Measurements from ENCODE around the gene LGR6.
A peak's percentile ranks its signal among the peaks of the same experiment; 100 is the strongest.

LGR6 gene

GRCh38 chr1:202305168-202305567, 111.6 kb downstream of the LGR6 start:
- DNase-seq, result no peak

DNA sequence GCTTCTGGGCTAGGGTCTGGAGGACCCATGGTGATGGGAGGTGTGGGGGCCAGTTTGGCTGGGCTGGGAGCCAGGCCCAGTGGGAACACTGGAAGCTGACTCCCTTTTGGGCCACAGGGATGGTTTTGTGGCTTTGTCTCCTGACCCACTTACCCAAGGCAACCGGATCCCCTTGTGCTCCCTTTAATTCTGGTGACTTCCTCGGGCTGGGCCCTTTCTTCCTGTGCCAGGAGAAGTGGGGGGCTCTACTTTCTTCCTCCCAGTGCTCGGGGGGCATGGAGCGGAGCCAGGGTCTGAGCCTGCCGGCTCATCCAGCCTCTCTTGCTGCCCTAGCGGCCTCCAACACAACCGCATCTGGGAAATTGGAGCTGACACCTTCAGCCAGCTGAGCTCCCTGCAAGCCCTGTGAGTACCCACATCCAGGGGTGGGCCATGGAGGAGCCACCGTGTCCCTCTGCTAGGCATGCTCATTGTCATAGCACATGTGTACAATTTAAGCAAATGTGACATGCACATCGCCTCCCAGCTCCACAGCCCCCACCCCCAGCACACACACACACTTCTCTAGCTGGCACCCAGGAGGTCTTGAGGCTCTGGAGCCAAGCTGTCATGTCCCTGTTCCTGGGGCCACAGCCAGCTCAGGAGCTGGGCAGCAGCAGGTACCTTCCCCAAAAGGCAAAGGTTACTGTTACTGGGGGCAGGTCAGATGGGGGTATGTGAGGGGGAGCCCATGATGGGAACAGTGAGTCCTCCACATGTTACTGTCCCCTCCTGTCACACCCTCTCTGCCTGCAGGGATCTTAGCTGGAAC, 113.1 kb downstream of the LGR6 start:
- DNase-seq, result no peak

DNA sequence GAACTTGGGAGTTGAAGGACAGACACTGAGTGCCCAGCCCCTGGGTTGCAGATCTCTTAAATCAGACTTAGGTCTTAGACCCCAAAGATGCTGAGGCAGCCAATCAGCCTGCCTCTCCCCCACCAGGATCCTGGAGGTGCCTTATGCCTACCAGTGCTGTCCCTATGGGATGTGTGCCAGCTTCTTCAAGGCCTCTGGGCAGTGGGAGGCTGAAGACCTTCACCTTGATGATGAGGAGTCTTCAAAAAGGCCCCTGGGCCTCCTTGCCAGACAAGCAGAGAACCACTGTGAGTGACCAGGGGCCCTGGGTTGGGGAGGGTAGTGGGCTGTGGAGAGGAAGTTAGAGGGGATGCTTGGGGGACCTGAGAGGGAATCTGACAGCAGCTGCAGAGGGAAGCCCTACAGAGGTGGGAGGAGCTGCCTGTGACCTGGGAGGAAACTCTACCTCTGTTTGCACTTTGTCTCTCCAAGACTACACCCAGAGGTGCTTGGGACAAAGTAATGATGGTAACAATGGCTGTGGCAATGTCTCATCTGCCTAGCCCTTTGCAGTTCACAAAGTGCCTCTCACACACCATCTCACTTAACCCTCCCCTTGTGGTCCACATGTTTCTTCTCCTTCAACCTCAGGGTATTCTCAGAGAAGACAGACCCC, 116.6 kb downstream of the LGR6 start:
- DNase-seq, result no peak

- no peak for DNase-seq
These were observed 117.1 kb downstream of the LGR6 start for GRCh38 chr1:202310746-202311145.

DNA sequence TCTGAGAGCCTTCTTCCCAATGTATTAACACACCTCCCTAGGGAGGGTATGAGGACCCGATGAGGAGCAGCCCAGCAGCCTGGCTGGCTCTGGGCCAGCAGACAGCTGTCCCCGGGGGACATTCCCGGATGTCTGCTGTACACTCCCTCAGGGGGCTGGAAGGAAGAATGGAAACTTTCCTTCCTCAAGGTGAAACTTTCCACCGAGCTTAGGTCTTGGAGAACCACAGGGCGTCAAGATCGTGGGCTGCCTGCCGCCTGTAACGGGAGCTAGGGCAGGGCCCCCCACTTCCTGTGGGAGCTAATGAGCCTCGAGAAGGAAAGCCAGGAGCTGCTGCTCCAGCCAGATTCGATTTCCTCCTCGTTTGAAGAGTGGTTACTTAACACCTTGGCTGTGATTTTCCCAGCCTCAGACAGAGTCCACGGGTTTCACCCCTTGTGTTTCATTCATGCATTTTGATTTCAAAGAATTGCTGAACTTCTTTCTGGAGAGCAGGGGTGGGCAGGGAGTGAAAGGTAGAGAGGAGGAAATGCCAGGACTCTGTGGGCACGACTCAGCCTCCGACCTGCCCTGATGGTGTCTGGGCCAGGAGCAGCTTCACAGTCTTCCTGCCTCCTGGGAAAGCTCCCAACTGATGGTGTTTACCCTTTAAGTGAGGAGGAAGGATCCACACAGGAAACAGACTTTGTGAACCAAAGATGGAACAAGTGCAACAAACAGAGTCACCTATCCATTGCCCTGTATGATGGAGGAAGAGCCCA, 118.5 kb downstream of the LGR6 start:
- no peak for DNase-seq

- peak; percentile 71 for DNase-seq
These were observed 122.1 kb downstream of the LGR6 start for GRCh38 chr1:202315576-202316168.

DNA sequence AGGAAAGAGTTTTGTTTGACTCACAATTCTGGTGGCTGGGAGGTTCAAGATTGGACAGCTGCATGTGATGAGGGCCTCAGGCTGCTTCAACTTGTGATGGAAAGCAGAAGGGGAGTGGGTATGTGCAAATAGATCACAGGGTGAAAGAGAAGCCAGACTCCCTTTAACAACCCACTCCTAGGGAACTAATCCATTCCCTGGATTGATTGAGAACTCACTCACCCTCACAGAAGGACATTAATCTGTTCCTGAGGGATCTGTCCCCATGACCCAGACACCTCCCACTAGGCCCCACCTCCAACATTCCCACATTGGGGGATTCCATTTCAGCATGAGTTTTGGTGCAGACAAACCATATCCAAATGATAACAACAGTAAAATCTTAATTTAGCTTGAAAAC, 122.6 kb downstream of the LGR6 start:
- DNase-seq, result no peak

DNA sequence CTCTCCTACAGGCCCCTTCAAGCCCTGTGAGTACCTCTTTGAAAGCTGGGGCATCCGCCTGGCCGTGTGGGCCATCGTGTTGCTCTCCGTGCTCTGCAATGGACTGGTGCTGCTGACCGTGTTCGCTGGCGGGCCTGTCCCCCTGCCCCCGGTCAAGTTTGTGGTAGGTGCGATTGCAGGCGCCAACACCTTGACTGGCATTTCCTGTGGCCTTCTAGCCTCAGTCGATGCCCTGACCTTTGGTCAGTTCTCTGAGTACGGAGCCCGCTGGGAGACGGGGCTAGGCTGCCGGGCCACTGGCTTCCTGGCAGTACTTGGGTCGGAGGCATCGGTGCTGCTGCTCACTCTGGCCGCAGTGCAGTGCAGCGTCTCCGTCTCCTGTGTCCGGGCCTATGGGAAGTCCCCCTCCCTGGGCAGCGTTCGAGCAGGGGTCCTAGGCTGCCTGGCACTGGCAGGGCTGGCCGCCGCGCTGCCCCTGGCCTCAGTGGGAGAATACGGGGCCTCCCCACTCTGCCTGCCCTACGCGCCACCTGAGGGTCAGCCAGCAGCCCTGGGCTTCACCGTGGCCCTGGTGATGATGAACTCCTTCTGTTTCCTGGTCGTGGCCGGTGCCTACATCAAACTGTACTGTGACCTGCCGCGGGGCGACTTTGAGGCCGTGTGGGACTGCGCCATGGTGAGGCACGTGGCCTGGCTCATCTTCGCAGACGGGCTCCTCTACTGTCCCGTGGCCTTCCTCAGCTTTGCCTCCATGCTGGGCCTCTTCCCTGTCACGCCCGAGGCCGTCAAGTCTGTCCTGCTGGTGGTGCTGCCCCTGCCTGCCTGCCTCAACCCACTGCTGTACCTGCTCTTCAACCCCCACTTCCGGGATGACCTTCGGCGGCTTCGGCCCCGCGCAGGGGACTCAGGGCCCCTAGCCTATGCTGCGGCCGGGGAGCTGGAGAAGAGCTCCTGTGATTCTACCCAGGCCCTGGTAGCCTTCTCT, 124.6 kb downstream of the LGR6 start:
- DNase-seq, result no peak

- no peak for DNase-seq
These were observed 125.9 kb downstream of the LGR6 start for GRCh38 chr1:202319381-202320080.

DNA sequence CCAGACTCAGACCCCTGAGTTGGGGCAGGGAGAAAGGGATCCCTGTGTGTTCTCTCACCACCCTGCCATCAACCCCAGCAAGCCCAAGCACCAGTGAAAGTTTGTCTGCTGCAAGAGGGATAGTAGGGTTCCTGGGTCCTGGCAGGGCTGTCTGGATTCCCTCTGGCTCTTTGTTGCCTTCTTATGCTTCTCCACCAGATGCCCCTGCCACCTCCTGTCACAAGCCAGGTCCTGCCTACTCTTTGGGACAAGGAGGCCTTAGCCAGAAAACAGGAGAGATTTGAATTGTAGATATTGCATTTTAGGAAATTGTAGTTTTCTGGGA, 126.4 kb downstream of the LGR6 start:
- no peak for DNase-seq

GRCh38 chr1:202323731-202324130, 130.1 kb downstream of the LGR6 start:
- DNase-seq, result no peak

DNA sequence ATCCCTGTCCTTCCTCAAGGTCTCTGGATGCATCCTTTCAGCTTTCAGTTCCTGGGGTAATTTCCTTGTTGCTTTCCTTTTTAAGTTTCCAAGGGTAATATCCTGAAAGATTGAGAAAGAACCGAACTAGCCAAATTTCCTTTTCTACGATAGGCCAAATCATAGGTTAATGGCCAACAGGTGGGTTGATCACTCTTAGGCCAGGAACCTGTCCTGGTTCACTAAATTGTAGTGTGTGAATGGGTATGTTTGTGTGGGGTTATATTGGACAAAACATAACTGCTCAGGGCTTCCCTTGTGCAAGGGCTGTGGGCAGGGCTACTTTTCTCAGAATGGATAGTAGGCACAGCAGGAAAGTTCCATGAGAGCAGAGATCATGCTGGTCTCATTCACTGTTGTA, 131.0 kb downstream of the LGR6 start:
- no peak for DNase-seq

- DNase-seq, result no peak
These were observed 136.3 kb downstream of the LGR6 start for GRCh38 chr1:202329891-202330290.

- no peak for DNase-seq
These were observed 140.3 kb downstream of the LGR6 start for GRCh38 chr1:202333861-202334260.

- DNase-seq, result no peak
These were observed 150.2 kb downstream of the LGR6 start for GRCh38 chr1:202343652-202344349.

- no peak for DNase-seq
These were observed 154.5 kb downstream of the LGR6 start for GRCh38 chr1:202348005-202348508.

DNA sequence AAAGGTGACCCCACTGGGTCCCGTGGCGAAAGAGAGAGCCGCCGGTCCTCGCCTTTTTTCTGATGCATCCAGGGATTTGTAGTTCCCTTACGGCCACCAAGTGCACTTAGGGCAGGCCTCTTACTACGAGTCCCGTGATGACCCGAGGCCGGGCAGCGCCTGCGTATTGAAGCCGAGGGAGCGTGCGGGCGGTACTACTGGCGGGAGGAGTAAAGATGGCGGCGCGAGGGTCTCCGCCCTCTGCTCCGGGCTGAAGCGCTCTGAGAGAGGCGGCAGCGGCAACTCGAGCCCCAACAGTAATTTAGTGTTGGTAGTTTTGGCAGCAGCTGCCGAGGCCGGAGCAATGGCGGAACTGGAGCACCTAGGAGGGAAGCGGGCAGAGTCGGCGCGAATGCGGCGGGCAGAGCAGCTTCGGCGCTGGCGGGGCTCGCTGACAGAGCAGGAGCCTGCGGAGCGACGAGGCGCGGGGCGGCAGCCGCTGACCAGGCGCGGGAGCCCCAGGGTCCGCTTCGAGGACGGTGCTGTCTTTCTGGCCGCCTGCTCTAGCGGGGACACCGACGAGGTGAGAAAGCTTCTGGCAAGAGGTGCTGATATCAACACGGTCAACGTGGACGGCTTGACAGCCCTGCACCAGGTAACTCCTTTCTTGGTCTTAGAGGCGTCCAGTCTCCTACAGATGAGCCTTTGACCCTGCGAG, 155.1 kb downstream of the LGR6 start, which contains the start of gene PPP1R12B:
TSS of gene PPP1R12B (plus strand) at position 191 of the 697 bp plus-strand sequence. CDS start at position 344, 153 bp downstream.
- peak; percentile 95 for DNase-seq

GRCh38 chr1:202349206-202349928, 155.8 kb downstream of the LGR6 start:
- DNase-seq, result no peak

- no peak for DNase-seq
These were observed 158.1 kb downstream of the LGR6 start for GRCh38 chr1:202351725-202352124.
